ENCODE measurements around the gene CCDC57. TPM values are rescaled to one million over a fixed set of nuclear protein-coding genes. Genes with fewer than 3 reads are reported as not detected.

Gene CCDC57
- total and polyA plus RNA-seq, 4 donors, result 5.4 to 19.1 (median 11.7) TPM

- Histone ChIP-seq H3K27ac (ENCODE audit: low read depth in 1 of 2, low read length in 2 of 2) (peak overlapping the region; percentile 96 to 98), H3K9me3 (ENCODE audit: control insufficient read depth in 4 of 4, low read length in 3 of 4) (no peaks in the 10 kb centered on the region), H3K4me3 (ENCODE audit: low read depth in 1 of 3, low read length in 3 of 3) (peak overlapping the region in 2 of 3 donors; percentile 2), H3K9ac (ENCODE audit: low read depth in 1 of 2, low read length in 2 of 2) (peak overlapping the region; percentile 3 to 8), H3K36me3 (ENCODE audit: control insufficient read depth in 4 of 4, insufficient read depth in 3 of 4, low read depth in 1 of 4, low read length in 3 of 4) (no peaks in the 10 kb centered on the region), H3K4me1 (ENCODE audit: control insufficient read depth in 4 of 4, insufficient read depth in 4 of 4, low read length in 3 of 4) (peaks cover 34 to 84% (median 61%) of the 10 kb centered on the region in 4 donors), H3K27me3 (ENCODE audit: control insufficient read depth in 4 of 4, insufficient read depth in 4 of 4, low read length in 3 of 4) (no peaks in the 10 kb centered on the region)
- TF ChIP-seq EGR1 (IDR thresholded peaks at IDR 0.05; ENCODE audit: low read depth in 2 of 2), result no peak
- TF ChIP-seq FOXA2 (IDR thresholded peaks at IDR 0.05), result no peak
- no peak for TF ChIP-seq JUND (IDR thresholded peaks at IDR 0.05)
- no peak for TF ChIP-seq TAF1 (conservative IDR thresholded peaks at IDR 0.05)
- TF ChIP-seq RXRA (IDR thresholded peaks at IDR 0.05), result peak in 1 of 2 donors; percentile 7
- TF ChIP-seq YY1 (IDR thresholded peaks at IDR 0.05), result peak; percentile 63
- TF ChIP-seq HNF4G (IDR thresholded peaks at IDR 0.05), result no peak
- 41% methylated on average over 10 of the region's 10 CpGs for WGBS
- DNase-seq (ENCODE audit: low spot score), result no peak
Observed at GRCh38 chr17:82101301-82101715, 111.3 kb downstream of the CCDC57 start.

GRCh38 chr17:82100502-82101298 is 111.9 kb downstream of the CCDC57 start:
- Histone ChIP-seq H3K4me1 (ENCODE audit: control insufficient read depth in 4 of 4, insufficient read depth in 4 of 4, low read length in 3 of 4) (peaks cover 32 to 84% (median 58%) of the 10 kb centered on the region in 4 donors), H3K27ac (ENCODE audit: low read depth in 1 of 2, low read length in 2 of 2) (peak overlapping the region; percentile 96 to 98), H3K36me3 (ENCODE audit: control insufficient read depth in 4 of 4, insufficient read depth in 3 of 4, low read depth in 1 of 4, low read length in 3 of 4) (peaks cover 0 to 2% (median 0%) of the 10 kb centered on the region in 4 donors), H3K9me3 (ENCODE audit: control insufficient read depth in 4 of 4, low read length in 3 of 4) (no peaks in the 10 kb centered on the region), H3K9ac (ENCODE audit: low read depth in 1 of 2, low read length in 2 of 2) (peak overlapping the region in 1 of 2 donors; percentile 16), H3K27me3 (ENCODE audit: control insufficient read depth in 4 of 4, insufficient read depth in 4 of 4, low read length in 3 of 4) (no peaks in the 10 kb centered on the region), H3K4me3 (ENCODE audit: low read depth in 1 of 3, low read length in 3 of 3) (no peak overlapping the region)
- 46% methylated on average over 35 of the region's 35 CpGs for WGBS
- no peak for DNase-seq (ENCODE audit: low spot score)
- TF ChIP-seq REST (IDR thresholded peaks at IDR 0.05) (no peak), HNF4G (IDR thresholded peaks at IDR 0.05) (no peak), NR2F2 (IDR thresholded peaks at IDR 0.05) (no peak), TAF1 (conservative IDR thresholded peaks at IDR 0.05) (no peak), FOXA2 (IDR thresholded peaks at IDR 0.05) (no peak), MAX (IDR thresholded peaks at IDR 0.05) (no peak), EGR1 (IDR thresholded peaks at IDR 0.05; ENCODE audit: low read depth in 2 of 2) (no peak), JUND (IDR thresholded peaks at IDR 0.05) (no peak), RAD21 (IDR thresholded peaks at IDR 0.05) (no peak), GABPA (IDR thresholded peaks at IDR 0.05 in 1 of 2, conservative IDR thresholded peaks at IDR 0.05 in 1 of 2) (no peak), SP1 (IDR thresholded peaks at IDR 0.05) (no peak), YY1 (IDR thresholded peaks at IDR 0.05) (no peak)

Data from liver (tissue), 9 donors.